Fibroblast of villous mesenchyme (primary cell): ENCODE measurements around the gene MSX2. TPM values are rescaled to one million over a fixed set of nuclear protein-coding genes. Genes with fewer than 3 reads are reported as not detected.
A peak's percentile ranks its signal among the peaks of the same experiment; 100 is the strongest.

Experiments
- DNase-seq: peaks from one replicate; pipeline ENCODE4 v3.0.0-alpha.2; 2010; ENCODE audit warnings: low read depth
- H3K4me3 ChIP-seq: 2 replicates; pipeline ENCODE4 v1.5.1; 2011; ENCODE audit warnings: low read depth, mild to moderate bottlenecking, low read length
- CTCF ChIP-seq: IDR thresholded peaks from 2 replicates; pipeline ENCODE4 v1.5.1; 2012; ENCODE audit warnings: low read depth, mild to moderate bottlenecking, low read length; ENCODE audit not compliant: insufficient read depth
- total RNA-seq: library from RNA; depleted of rRNA; stranded (reverse); fragments of >200 nt; gene quantifications from 2 replicates; pipeline ENCODE4 v1.2.3, GENCODE V29; 2012

MSX2 gene
- total RNA-seq, 1 donor, result 0.43 TPM

- DNase-seq, result no peak
- no peak for TF ChIP-seq CTCF
- H3K4me3 ChIP-seq, result no peak overlapping the region
These were observed 17.0 kb downstream of the MSX2 start for GRCh38 chr5:174741352-174741751.

- no peak for TF ChIP-seq CTCF
- no peak for DNase-seq
- no peak overlapping the region for H3K4me3 ChIP-seq
These were observed 20.5 kb downstream of the MSX2 start for GRCh38 chr5:174744896-174745295.

- no peak for DNase-seq
- TF ChIP-seq CTCF, result no peak
- no peak overlapping the region for H3K4me3 ChIP-seq
These were observed 21.3 kb downstream of the MSX2 start for GRCh38 chr5:174745590-174746103.

DNA sequence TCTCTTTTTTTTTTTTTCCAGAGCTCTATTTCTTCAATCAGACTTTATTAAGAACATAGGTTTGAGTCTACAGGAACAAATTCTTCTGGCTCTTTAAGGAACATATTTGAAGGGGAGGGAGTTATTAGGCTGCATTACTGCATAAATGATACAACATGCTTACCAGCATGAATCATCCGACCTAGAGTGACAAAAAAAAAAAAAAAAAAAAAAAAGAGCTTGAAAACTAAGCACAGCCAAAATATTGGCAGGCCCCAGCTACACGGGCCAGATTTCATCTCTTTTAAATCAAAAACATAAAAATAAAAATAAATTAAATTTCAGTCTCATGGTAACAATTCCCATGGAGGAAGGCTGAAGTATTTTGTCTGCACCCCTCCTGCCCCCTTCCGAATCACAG, 26.3 kb downstream of the MSX2 start:
- peak overlapping the region; percentile 42 for H3K4me3 ChIP-seq
- no peak for DNase-seq
- no peak for TF ChIP-seq CTCF

GRCh38 chr5:174751154-174752000, 27.0 kb downstream of the MSX2 start:
- no peak for DNase-seq
- TF ChIP-seq CTCF, result no peak
- peak overlapping the region; percentile 42 for H3K4me3 ChIP-seq

DNA sequence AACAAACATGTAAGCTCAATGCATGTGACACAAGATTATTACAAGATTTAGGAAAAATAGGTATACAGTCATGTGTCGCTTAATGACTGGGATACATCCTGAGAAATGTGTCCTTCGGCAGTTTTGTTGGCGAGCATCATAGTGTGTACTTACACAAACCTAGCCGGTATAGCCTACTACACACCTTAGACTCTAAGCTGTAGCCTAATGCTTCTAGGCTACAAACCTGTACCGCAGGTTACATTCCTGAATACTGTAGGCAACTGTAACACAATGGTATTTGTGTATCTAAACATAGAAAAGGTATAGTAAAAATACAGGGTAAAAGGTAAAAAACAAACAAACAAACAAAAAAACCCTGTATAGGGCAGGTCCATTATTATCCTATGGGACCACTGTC, 27.7 kb downstream of the MSX2 start:
- no peak for TF ChIP-seq CTCF
- H3K4me3 ChIP-seq, result no peak overlapping the region
- no peak for DNase-seq
